Skeletal muscle tissue (tissue), 4 donors: Measurements from ENCODE around the gene ZNHIT3. TPM values are rescaled to one million over a fixed set of nuclear protein-coding genes. Genes with fewer than 3 reads are reported as not detected.
"Not testable (repeated sequence)": the region's sequence is repeated elsewhere in the genome, so short reads cannot be mapped to it uniquely, and the experiment has no call there.

Source experiments
- H3K27ac ChIP-seq: one replicate; pipeline ENCODE4 v1.7.0; 2013; ENCODE audit warnings: mild to moderate bottlenecking, low read depth, low read length, inconsistent platforms
- H3K27me3 ChIP-seq, 3 donors: one replicate each; pipeline ENCODE4 v1.7.0; 2013; ENCODE audit warnings: low read length in 3 of 3; ENCODE audit not compliant: control insufficient read depth in 3 of 3, insufficient read depth in 3 of 3
- H3K36me3 ChIP-seq, 3 donors: one replicate each; pipeline ENCODE4 v1.7.0; 2013; ENCODE audit warnings: low read length in 3 of 3; ENCODE audit not compliant: control insufficient read depth in 3 of 3, insufficient read depth in 3 of 3
- H3K4me1 ChIP-seq, 3 donors: one replicate each; pipeline ENCODE4 v1.7.0; 2013; ENCODE audit warnings: low read length in 3 of 3, mild to moderate bottlenecking in 3 of 3; ENCODE audit not compliant: control insufficient read depth in 3 of 3, insufficient read depth in 3 of 3
- H3K4me3 ChIP-seq, 3 donors: one replicate each; pipeline ENCODE4 v1.7.0; 2013; ENCODE audit warnings: low read length in 3 of 3
- H3K9ac ChIP-seq, 3 donors: one replicate each; pipeline ENCODE4 v1.7.0; 2013; ENCODE audit warnings: low read length in 3 of 3, mild to moderate bottlenecking in 3 of 3, moderate library complexity in 2 of 3, low read depth in 1 of 3
- H3K9me3 ChIP-seq, 3 donors: one replicate each; pipeline ENCODE4 v1.7.0; 2013; ENCODE audit warnings: low read length in 3 of 3; ENCODE audit not compliant: control insufficient read depth in 3 of 3
- total RNA-seq: library from RNA; depleted of rRNA; stranded (reverse); fragments of >200 nt; gene quantifications from one replicate; pipeline ENCODE4 v1.2.3, GENCODE V29; 2014
- donor health status: Osteomylitis.

ZNHIT3 gene
- total RNA-seq, 1 donor from 2014 or later, result 37.1 TPM

GRCh38 chr17:36482611-36483504, 3.6 kb upstream of the ZNHIT3 start:
- Histone ChIP-seq H3K4me3 (peak overlapping the region; percentile 72 to 78 (median 76)), H3K36me3 (no peaks in the 10 kb centered on the region), H3K4me1 (peaks cover 27 to 32% (median 28%) of the 10 kb centered on the region in 3 donors), H3K27ac (no peak overlapping the region), H3K9ac (peak overlapping the region; percentile 51 to 73 (median 64)), H3K27me3 (peaks cover 4 to 15% (median 13%) of the 10 kb centered on the region in 3 donors), H3K9me3 (no peaks in the 10 kb centered on the region)

GRCh38 chr17:36484021-36484420, 2.5 kb upstream of the ZNHIT3 start:
- H3K9me3 ChIP-seq, H3K4me3 ChIP-seq, H3K9ac ChIP-seq, H3K36me3 ChIP-seq, H3K27ac ChIP-seq: not testable (repeated sequence)
- H3K27me3 ChIP-seq, result peaks cover 4 to 13% (median 12%) of the 10 kb centered on the region in 3 donors
- H3K4me1 ChIP-seq, result peaks cover 27 to 32% (median 31%) of the 10 kb centered on the region in 3 donors

GRCh38 chr17:36485027-36485426, 1.5 kb upstream of the ZNHIT3 start:
- H3K4me3 ChIP-seq, result no peak overlapping the region
- peaks cover 0 to 4% (median 0%) of the 10 kb centered on the region in 3 donors for H3K36me3 ChIP-seq
- no peak overlapping the region for H3K9ac ChIP-seq
- H3K4me1 ChIP-seq, result peaks cover 27 to 32% (median 31%) of the 10 kb centered on the region in 3 donors
- no peaks in the 10 kb centered on the region for H3K9me3 ChIP-seq
- H3K27me3 ChIP-seq, result peaks cover 4 to 12% (median 9%) of the 10 kb centered on the region in 3 donors
- no peak overlapping the region for H3K27ac ChIP-seq

GRCh38 chr17:36485805-36486203, 677 bp upstream of the ZNHIT3 start:
- peak overlapping the region; percentile 90 to 98 (median 94) for H3K4me3 ChIP-seq
- H3K9me3 ChIP-seq, result no peaks in the 10 kb centered on the region
- peak overlapping the region; percentile 74 to 92 (median 79) for H3K9ac ChIP-seq
- H3K27ac ChIP-seq, result no peak overlapping the region
- peaks cover 0 to 4% (median 0%) of the 10 kb centered on the region in 3 donors for H3K36me3 ChIP-seq
- H3K4me1 ChIP-seq, result peaks cover 27 to 32% (median 31%) of the 10 kb centered on the region in 3 donors
- H3K27me3 ChIP-seq, result peaks cover 4 to 12% (median 9%) of the 10 kb centered on the region in 3 donors

- Histone ChIP-seq H3K9ac (no peak overlapping the region), H3K9me3 (no peaks in the 10 kb centered on the region), H3K27ac (no peak overlapping the region), H3K36me3 (peaks cover 58 to 61% (median 59%) of the 10 kb centered on the region in 3 donors), H3K27me3 (no peaks in the 10 kb centered on the region), H3K4me3 (no peak overlapping the region), H3K4me1 (no peaks in the 10 kb centered on the region)
These were observed 7.5 kb downstream of the ZNHIT3 start for GRCh38 chr17:36493956-36494355.

GRCh38 chr17:36494674-36495073, 8.2 kb downstream of the ZNHIT3 start:
- no peak overlapping the region for H3K4me3 ChIP-seq
- H3K9me3 ChIP-seq, result no peaks in the 10 kb centered on the region
- H3K4me1 ChIP-seq, result no peaks in the 10 kb centered on the region
- H3K27ac ChIP-seq, result no peak overlapping the region
- H3K9ac ChIP-seq, result no peak overlapping the region
- H3K36me3 ChIP-seq, result peaks cover 57 to 66% (median 63%) of the 10 kb centered on the region in 3 donors
- H3K27me3 ChIP-seq, result no peaks in the 10 kb centered on the region

GRCh38 chr17:36495076-36495578, 8.6 kb downstream of the ZNHIT3 start:
- Histone ChIP-seq H3K9me3 (no peaks in the 10 kb centered on the region), H3K4me3 (no peak overlapping the region), H3K27me3 (no peaks in the 10 kb centered on the region), H3K9ac (no peak overlapping the region), H3K27ac (no peak overlapping the region), H3K4me1 (no peaks in the 10 kb centered on the region), H3K36me3 (peaks cover 57 to 66% (median 63%) of the 10 kb centered on the region in 3 donors)

GRCh38 chr17:36496018-36496789, 9.7 kb downstream of the ZNHIT3 start:
- no peak overlapping the region for H3K4me3 ChIP-seq
- no peak overlapping the region for H3K9ac ChIP-seq
- no peaks in the 10 kb centered on the region for H3K27me3 ChIP-seq
- no peaks in the 10 kb centered on the region for H3K4me1 ChIP-seq
- H3K36me3 ChIP-seq, result peaks cover 68 to 74% (median 71%) of the 10 kb centered on the region in 3 donors
- no peaks in the 10 kb centered on the region for H3K9me3 ChIP-seq
- H3K27ac ChIP-seq, result no peak overlapping the region

GRCh38 chr17:36498155-36498554, 11.7 kb downstream of the ZNHIT3 start:
- Histone ChIP-seq H3K27ac (no peak overlapping the region), H3K9ac (no peak overlapping the region), H3K36me3 (peaks cover 66 to 75% (median 68%) of the 10 kb centered on the region in 3 donors), H3K4me1 (no peaks in the 10 kb centered on the region), H3K4me3 (no peak overlapping the region), H3K9me3 (no peaks in the 10 kb centered on the region), H3K27me3 (no peaks in the 10 kb centered on the region)
